ENCODE measurements around the gene KAZN.

The KAZN gene

DNA sequence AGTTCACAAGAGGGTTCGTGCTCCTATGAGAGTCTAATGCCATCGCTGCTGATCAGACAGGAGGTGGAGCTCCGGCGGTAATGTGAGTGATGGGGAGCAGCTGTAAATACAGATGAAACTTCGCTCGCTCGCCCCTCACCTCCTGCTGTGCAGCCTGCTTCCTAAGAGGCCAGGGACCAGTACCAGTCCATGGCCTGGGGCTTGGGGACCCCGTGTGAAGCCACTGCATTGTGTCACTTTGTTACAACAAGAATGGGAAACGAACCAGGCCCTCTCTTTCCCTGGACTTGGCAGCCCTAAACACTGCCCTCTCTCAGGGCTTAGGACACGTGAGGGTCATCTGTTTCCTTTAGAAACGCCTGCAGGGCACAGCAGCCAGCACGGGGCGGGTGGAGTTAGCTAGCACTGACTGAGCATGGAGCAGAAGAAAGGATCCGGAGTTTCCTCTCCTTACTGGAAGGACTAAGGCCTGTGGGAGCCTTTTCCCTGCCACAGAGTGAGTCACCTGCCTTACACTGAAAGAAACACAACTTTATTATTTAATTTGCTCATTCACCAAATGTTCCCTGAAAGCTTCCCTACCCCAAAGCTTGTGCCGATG lies 369.9 kb downstream of the KAZN start:
- DNase-seq = no peak

DNA sequence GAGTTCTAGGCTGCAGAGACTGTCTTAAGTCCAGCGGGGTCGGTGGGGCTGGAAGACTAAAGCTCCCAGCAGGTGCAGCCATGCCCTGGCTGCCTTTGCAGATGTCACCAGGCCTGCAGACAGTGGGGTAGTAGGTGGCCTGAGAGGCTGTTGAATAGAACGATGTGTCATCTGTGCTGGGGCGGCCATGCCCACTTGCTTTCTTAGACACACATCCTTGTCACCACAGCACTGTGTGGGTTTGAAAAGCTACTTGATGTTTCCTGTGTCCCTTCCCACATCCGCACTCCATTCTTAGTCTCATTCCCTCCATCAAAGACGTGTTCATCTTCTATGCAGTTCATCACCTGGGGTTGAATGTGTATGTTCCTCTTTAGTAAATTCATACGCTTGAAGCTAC lies 370.5 kb downstream of the KAZN start:
- no peak for DNase-seq

DNA sequence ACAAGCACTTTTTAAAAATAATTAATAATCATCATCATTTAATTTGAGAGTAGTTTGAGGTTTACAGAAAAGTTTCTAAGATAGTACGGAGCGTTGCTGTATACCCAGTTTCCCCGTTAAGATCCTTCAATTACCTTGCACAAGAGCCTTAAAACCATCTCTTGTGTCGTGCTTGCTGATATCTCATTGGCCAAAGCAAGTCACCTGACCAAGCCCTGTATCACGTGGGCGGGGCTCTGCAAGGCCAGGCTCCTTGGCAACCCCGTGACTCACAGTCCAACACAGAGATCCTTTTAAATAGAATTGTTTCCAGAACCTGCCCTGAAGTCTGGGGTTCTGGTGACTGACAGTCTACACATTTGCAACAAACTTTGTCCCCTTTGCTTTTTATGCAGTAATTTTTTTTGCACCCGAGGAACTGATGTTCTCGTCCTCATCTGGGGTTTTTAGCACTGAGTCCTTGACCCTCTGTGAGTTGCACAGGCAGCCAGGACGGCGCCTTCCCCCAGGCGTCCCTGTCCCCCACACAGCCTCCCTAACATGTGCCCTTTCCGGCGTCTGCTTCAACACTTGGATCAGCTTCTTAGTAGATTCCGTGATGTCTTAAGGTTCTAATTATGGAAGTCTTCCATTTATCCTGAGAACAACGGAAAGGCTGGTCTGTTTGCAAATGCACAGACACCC lies 371.8 kb downstream of the KAZN start:
- no peak for DNase-seq

DNA sequence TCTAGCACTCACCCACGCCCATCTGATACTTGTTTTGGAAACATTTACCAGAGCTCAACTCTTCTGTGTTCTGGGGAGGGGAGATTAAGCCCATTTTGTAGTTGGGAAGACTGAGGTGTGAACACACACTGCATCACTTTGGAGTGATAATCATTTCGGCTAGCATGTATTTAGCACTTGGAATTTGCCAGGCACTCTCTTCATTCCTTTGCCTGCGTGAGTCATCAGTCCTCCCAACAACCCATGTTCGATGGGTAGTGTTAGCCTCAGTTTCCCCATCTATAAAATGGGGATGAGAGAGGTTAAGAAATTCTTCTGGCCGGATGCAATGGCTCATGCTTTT lies 372.3 kb downstream of the KAZN start:
- no peak for DNase-seq

DNA sequence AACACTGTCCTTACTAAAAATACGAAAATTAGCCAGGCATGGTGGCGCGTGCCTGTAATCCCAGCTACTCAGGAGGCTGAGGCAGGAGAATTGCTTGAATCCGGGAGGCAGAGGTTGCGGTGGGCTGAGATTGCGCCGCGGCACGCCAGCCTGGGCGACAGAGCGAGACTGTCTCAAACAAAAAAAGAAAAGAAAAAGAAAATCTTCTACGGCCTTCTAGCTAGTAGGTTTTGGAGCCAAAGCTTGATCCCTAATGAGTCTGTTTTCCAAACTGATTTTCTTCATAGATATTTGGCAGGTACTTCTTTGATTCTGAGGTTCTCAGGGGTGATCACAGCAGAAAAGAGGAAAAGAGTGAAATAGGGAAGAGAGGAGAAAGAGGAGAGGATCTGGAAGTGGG lies 372.7 kb downstream of the KAZN start:
- no peak for DNase-seq

DNA sequence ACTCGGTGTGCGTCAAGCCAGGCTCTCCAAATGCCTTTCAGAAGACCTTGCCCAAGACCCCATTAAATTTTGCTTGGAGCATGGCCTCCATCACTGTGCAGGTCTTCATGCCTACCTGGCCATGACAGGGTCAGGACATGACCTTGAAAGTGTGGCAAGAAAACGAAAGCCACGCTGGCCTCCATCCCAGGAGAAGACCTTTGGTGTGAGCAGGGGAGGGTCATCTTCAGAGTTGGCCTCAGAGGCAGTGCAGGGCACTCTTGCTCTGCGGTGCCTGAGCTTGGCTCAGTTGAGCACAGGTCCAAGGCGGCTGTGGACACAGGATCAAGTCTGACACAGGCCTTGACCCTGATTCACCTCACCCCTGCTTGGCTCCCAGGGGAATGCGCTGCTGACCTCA lies 373.6 kb downstream of the KAZN start:
- no peak for DNase-seq

DNA sequence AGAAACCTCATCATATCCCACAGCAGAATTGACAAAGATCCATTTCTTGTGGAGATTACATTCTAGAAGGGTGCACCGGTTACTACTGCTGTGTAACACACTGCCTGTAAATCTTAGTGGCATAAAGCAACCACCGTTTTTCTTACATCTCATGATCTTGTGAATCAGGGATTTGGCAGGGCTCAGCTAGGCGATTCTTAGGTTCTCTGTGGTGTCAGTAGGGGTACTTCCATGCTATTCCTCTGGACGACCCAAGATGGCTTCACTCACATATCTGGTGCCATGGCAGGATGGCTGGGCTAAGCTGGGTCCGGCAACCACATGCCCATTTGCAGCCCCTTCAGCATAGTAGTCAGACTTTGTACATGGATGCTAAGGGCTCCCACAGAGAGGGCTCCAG lies 375.3 kb downstream of the KAZN start:
- DNase-seq = no peak

DNA sequence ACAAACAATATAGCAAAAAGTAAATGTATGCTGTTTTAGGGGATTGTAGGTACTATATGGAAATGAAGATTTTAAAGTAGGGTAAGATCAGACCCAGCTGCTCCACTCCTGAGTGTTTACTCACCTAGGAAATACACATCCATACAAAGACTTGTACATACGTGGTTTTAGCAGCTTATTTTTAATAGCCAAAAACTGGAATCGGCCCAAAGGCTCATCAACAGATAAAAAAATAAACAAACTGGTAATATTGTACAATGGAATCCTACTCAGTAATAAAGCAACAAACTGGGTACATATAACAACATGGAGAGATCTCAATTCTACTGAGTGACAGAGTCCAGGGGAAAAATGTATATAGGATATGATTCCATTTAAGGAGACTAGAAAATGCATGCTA lies 375.9 kb downstream of the KAZN start:
- DNase-seq = no peak

DNA sequence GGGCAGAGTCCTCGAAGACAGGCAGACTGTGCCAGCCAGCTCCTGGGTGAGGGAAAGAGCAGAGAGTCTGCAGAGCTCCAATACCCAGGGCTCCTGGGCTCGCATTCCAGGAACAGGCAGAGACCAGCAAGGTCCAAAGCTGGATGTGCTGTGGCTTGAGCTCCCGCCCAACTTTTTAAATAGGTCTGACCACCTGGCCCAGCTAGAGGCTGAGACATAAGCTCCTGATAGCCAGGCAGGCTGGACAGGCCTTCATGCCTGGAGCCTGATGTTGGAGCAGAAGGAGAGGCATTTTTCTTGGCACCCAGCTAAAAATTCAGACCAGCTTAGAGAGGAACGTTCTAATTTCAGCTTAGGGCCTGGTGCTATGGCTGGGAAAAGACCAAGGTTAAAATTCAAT lies 376.6 kb downstream of the KAZN start:
- DNase-seq = no peak

DNA sequence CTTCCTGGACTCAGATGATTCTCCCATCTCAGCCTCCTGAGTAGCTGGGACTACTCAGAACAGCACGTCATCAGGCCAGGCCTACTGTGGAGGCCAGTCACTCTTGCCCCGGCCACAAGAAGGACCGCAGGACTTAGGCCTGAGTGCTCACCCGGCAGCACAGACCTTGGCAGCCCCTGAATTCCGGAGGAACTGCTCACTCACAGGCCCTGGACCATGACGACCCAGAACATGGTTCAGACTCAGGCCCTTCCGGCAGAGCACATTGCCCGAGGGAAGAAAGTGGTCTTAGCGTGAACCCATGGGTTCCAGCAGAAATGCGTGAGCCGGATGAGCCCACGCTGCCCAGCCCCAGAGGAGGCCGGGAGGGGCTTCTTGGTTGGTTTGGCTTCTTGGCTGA lies 377.8 kb downstream of the KAZN start:
- DNase-seq = no peak

DNA sequence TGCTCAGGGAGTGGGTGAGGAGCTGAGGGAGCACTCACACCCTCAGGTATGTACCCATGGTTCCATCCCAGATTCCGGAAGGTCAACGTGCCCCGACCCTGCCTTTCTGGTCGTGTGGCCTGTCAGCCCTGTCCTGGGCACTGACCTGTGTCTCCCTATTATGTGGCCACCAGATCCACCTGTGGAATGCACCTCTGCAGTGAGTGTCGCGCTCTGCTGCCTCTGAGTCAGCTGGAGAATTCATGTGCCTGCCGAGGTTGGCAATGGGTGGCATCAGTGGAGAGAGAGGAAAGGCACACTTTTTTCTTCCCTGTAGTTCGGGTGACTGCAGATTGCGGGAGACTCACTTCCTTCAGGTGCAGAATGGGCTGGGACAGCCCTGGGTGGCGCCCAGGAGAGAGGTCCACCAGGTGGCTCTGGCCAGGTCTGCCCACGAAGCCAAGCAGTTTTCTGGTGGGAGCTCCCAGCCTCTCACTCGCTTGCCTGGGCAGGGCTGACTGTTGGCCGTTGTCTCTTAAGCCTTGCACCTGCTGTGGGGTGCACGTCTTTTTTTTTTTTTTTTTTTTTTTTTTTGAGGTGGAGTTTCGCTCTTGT lies 378.9 kb downstream of the KAZN start:
- no peak for DNase-seq

DNA sequence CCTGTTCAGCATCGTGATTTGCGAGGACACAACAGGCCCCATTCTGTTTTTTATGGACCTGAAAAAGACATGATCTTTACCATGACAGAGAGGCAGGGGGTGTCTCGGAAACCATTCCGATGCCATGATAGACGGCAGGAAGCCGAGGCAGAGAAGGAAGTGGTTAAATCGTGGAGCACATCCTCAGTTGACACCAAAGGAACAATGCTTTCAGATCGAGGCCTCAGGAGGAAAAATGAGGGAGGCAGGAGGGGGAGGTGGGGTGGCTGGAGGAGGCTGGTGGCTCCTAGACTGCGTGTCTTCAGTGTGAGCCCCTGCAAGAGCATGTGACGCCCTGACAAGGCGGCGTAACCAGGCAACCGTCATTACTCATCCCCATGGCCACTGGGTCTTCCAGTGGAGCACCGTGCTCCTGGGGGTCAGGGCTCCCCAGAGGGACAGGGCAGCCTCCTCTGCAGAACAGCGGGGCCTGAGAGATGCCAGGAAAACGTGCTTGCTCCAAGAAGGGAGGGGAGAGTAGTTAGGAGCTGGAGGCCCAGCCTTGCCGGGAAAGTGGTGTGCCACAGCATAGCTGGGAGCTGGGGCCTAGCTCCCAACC lies 382.2 kb downstream of the KAZN start:
- DNase-seq = no peak

DNA sequence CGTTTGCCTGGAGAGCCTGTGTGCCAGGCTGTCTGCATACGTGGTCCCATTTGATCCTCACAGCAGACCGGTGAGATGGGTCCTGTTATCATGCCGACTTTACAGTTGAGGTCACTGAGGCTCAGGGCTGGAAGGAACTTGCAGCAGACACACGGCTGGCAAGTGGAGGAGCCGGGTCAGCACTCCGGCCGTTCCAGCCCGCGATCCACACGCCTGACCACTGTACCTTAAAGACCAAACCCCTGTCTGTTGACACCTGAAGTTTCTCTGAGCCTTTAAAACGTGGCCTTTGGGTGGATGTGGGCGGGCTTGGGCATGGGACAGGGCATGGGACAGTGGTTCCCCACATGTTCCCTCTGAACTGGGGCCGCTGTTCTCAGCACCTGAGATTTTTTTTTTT lies 383.5 kb downstream of the KAZN start:
- no peak for DNase-seq

DNA sequence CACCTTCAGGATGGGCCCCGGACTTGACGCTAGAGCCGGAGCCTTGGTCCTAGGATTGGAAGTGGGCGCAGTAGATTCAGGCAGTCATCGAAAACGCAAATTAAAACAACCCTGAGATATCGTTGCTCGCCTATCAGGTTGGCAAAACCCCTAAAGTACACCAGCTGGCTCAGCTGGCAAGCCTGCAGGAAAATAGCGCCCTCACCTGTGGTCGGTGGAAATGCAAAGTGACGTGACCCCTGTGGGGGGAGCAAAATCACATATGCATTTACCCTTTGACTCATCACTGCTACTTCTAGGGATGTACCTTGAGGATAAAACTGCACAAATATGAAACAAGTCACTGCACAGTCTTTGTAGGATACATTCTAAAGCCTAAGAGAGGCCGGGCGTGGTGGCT lies 384.8 kb downstream of the KAZN start:
- DNase-seq = no peak

DNA sequence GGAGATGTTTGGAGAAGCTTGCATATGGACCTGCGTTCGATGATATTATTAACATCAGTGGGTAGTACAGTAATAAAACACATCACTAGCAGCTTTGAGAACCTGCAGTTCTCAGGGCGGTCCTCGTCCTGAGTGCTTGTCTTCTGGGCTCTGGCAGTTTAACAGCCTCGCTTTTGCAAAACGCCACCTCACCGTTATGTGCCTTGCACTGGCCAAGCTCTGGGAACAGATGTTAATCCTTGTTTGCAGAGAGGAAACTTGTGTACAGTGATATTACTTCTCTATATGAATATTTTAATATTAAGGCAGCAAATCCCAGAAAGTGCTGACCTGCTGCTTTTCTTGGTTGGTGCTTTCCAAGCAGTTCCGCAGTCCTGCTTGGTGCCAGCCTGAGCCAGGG lies 387.7 kb downstream of the KAZN start:
- DNase-seq = no peak

DNA sequence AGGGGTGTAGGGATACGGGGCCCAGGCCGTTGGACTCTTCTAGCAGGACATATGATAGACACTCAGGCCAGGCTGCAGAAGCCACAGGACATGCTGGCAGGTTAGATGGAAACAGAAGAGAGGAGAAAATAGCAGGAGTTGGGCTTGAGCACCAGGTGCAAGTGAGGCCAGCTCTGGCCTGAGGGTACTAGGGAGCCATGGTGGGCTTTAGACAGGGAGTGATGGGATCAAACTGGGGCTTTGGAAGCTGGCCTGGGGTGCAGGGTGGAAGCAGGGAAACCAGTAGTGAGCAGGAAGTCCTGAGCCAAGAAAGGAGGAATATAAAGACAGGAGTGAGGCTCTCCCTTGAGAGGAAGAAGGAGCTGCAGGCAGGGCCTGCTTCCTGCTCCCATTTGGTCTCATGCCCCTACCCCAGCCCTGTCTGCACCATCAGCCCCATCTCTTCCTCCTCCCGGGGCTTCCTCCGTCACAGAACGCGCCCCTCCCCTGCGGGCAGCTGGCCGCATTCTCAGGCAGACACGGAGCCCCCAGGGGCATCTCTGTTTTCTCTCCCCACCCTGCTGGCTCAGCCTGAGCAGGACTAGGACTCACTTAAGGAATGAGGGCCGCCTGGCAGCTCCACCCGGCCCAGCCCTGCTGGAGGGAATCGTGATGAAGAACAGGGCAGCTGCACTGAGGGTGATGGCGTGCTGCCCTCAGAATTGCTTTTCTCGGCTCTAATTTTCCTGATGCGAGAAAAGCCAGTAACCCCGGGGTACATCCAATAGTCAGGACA lies 389.5 kb downstream of the KAZN start:
- DNase-seq = no peak

DNA sequence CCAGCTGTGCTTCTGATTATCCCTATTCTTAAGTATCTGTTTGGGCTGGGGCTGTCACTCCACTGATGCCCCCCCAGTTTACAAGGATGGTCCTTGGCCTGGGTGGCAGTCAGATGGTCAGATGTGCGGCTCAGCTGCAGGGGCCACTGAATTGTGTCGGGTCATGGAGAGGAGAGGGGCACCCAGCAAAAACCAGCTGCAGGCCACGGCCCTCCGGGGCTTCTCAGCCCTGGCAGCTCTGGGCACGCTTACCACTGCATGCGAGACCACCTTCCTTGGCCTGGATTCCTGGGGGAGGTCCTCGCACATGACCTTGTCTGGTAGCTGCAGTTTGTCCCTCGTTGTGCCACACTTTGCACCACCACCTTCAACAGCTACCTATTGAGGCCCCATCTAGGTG lies 390.2 kb downstream of the KAZN start:
- no peak for DNase-seq

DNA sequence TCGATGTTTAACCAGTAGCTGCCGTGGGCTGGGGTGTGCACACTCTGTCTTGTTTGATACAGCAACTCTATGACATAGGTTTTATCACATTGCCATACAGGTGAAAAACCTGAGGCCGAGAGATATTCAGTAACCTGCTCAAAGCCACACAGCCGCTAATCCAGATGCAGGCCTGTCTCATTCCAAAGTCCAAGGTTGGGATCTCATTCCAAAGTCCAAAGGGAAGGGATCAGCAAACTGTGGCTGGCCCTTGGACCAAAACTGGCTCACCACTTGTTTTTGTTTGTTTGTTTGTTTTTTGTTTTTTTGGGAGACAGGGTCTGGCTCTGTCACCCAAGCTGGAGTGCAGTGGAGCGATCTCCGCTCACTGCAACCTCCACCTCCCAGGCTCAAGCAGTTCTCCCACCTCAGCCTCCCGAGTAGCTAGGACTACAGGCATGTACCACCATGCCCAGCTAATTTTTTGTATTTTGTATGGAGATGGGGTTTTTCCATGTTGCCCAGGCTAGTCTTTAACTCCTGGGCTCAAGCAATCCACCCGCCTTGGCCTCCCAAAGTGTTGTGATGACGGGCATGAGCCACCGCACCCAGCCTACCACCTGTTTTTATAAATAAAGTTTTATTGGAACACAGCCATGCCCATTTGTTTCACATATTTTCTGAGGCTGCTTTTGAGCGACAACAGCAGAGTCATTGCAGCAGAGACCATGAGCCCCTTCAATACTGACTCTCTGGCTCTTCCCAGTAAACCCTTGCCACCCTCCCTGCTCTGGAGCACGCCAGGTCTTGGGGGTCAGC lies 391.6 kb downstream of the KAZN start:
- no peak for DNase-seq

DNA sequence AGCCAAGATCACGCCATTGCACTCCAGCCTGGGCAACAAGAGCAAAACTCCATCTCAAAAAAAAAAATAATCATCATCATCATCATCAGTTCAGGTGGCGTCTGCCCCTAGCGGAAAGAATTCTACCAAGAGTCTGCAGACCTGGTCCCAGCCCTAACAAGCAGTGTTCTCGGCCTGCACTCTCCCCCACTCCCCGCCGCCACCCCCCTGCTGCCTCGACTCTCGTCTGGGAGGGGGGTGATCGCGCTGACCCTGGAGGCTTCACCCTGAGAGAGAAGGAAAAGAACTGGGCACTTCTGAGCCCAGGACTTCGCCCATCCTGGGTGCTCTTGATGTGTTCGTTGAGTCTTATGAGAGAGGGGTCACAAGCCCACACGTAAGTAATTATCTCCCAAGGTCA lies 394.9 kb downstream of the KAZN start:
- DNase-seq = no peak

DNA sequence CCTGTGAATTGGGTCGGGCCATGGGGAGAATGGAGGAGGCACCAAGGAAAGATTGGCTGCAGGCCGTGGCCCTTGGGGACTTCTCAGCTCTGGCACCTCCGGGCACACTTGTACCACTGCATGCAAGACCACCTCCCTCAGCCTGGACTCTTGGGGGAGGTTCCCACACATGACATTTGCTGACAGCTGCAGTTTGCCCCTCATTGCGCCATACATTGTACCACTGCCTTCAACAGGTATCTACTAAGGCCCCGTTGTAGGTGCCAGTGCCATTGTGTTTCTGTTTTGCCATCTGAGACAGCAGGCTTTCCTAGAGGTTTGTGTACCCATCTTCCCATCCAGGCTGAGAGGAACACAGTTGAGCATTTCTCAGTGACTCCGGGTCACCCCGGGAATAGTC lies 395.7 kb downstream of the KAZN start:
- no peak for DNase-seq

DNA sequence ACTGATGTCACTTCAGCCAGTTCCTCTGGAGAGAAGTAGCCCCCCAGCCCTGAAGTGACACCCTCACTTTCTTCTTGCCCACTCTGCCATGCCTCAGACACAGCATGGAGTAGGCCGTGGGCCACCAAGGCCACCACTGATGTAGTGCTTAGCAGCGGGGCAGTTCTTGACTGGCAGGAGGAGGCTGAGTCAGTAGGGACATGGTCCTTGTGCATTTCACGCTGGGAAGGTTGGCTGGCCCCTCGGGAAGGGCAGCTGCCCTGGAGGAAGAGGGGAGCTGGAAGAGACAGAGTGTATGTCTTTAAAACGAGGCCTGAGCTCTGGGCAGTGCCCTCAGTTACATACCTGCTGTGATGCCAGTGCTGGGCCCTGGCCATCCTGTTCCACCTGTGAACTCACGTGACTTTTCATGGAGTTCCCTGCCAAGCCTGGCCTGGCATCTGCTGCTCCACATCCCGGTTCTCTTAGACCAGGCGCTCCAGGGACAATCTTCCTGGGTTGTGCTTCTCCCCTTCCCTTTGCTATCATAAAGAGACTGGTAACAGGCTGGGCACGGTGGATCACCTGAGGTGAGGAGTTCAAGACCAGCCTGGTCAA lies 396.5 kb downstream of the KAZN start:
- no peak for DNase-seq

Measured in NCI-H510A (cell line).